Gastrocnemius medialis (tissue), 4 donors: Measurements from ENCODE around the gene ETV6. TPM values are rescaled to one million over a fixed set of nuclear protein-coding genes. Genes with fewer than 3 reads are reported as not detected.

Source experiments
- ATAC-seq, 2 donors: fragments of 150-250 bp; one replicate each; pipeline ENCODE4 v1.9.1; 2016
- DNase-seq, 2 donors: peaks; one replicate each; pipeline ENCODE4 v3.0.0-alpha.2; 2019
- H3K27ac ChIP-seq, 4 donors: fragments of 200-600 bp; sonication (generic); 1 replicate in 1 of 4; 2 replicates in 3 of 4; pipeline ENCODE4 v1.5.1; 2016 to 2018; ENCODE audit warnings: mild to moderate bottlenecking in 2 of 4, moderate library complexity in 1 of 4
- H3K27me3 ChIP-seq, 3 donors: fragments of 200-600 bp; sonication (generic) in 2 of 3; 1 replicate in 1 of 3; 2 replicates in 2 of 3; pipeline versions ENCODE4 v1.5.1 to v1.6.0; 2016 to 2019; ENCODE audit warnings: mild to moderate bottlenecking in 1 of 3, moderate library complexity in 1 of 3
- H3K36me3 ChIP-seq, 2 donors: fragments of 200-600 bp; sonication (generic) in 1 of 2; one replicate each; pipeline ENCODE4 v1.5.1; 2017 to 2018
- H3K4me1 ChIP-seq, 2 donors: fragments of 200-600 bp; sonication (generic) in 1 of 2; one replicate each; pipeline ENCODE4 v1.5.1; 2016 to 2017; ENCODE audit warnings: mild to moderate bottlenecking in 2 of 2
- H3K4me3 ChIP-seq, 4 donors: fragments of 200-600 bp; sonication (generic) in 3 of 4; 1 replicate in 1 of 4; 2 replicates in 3 of 4; pipeline ENCODE4 v1.5.1; 2016 to 2019; ENCODE audit warnings: mild to moderate bottlenecking in 2 of 4
- H3K9me3 ChIP-seq, 3 donors: fragments of 200-600 bp; sonication (generic) in 2 of 3; 1 replicate in 1 of 3; 2 replicates in 2 of 3; pipeline ENCODE4 v1.5.1; 2016 to 2019
- CTCF ChIP-seq, 5 experiments: fragments of 450-650 bp in 3 of 5; fragments of 200-600 bp in 2 of 5; sonication (generic) in 2 of 5; IDR thresholded peaks in 4 of 5; conservative IDR thresholded peaks in 1 of 5; 1 replicate in 4 of 5; 2 replicates in 1 of 5; pipeline ENCODE4 v1.5.1; 2016 to 2019; ENCODE audit warnings: antibody characterized with exemption in 5 of 5, mild to moderate bottlenecking in 3 of 5, moderate library complexity in 3 of 5
- POLR2A ChIP-seq, 2 donors: fragments of 450-650 bp; IDR thresholded peaks; one replicate each; pipeline ENCODE4 v1.6.1; 2017; ENCODE audit warnings: antibody characterized with exemption in 2 of 2, mild to moderate bottlenecking in 2 of 2, moderate library complexity in 2 of 2
- in situ Hi-C, 4 donors: fragments of 200-750 bp; cut with MboI; loops; one replicate each; pipeline versions ENCODE4 v1.15.0 to v1.8.0; 2017; ENCODE audit warnings: low sequenced_read_pairs in 4 of 4
- intact Hi-C: fragments of 100-400 bp; cut with DNase I; formaldehyde crosslinking; loops from one replicate; pipeline ENCODE4 v1.15.1; 2023; ENCODE audit warnings: low total_unique reads
- total RNA-seq, 4 donors: library from RNA; depleted of rRNA; stranded (reverse); fragments of >200 nt; gene quantifications; one replicate each; pipeline versions ENCODE4 v1.1.0 to v1.2.3, GENCODE V29; 2016

ETV6 gene
- total RNA-seq, 4 donors from 2014 or later, result 2.8 to 5.9 (median 3.3) TPM

DNA sequence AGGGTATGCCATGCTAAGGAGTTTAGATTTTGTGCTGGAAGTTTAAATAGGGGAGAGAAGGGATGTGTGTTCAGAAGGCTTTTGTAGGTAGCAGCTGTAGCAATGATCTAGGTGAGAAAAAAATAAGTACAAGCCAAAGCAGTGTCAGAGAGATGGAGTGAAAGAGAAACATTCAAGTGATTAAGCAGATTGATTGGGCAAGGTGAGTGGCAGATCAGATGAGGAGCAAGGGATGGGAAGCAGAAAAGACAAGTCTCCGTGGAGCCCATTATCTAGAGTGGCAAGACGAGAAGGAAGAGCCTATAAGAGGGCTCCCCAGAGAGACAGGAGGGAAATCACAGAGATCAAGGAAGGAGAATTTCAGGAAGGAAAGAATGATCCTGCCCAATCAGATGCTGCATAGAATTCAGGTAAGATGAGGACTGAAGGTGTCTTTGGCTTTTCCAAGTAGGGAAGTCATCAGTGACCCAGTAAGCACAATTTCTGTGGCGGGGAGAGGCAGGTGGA, 133.5 kb downstream of the ETV6 start:
- Histone ChIP-seq H3K36me3 (no peaks in the 10 kb centered on the region), H3K4me3 (no peak overlapping the region), H3K4me1 (peaks cover 52 to 63% of the 10 kb centered on the region in 2 donors), H3K9me3 (no peaks in the 10 kb centered on the region), H3K27me3 (no peaks in the 10 kb centered on the region), H3K27ac (no peak overlapping the region)
- ATAC-seq (no peak), DNase-seq (no peak)
- intact Hi-C loops, result loop anchor here (2.0 to 10.0 kb wide), 2 partner anchors 58 to 482 kb away; partner anchors contain the start of gene LRP6
- in situ Hi-C loops, result loop anchor here in 2 of 4 donors (25.0 kb wide), 2 partner anchors 1071 to 1571 kb away; partner anchors contain the start of genes GABARAPL1 (in 1 of the 2) and YBX3 (in 1 of the 2)
- TF ChIP-seq POLR2A (IDR thresholded peaks at IDR 0.05), result no peak

DNA sequence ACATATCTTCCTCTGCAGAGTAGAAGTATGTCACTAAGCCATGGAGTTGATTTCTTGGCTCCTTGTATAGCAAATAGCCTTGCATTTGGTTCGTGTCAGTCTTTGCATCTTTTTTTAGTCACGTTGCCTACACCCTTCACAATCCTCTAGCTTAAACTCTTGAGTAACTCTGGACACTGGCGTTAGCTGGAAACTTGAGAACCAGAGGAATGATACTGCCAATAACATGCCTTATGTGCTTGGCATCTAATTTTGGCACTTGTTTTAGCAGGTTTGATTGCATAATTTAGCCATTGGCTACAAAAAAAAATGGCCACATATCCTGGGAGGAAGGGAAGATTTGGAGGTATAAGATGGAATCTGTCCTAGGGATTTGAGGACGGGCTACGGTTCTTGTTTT, 136.2 kb downstream of the ETV6 start:
- peaks cover 28 to 40% of the 10 kb centered on the region in 2 donors for H3K4me1 ChIP-seq
- in situ Hi-C loops (loop anchor here in 2 of 4 donors (25.0 kb wide), 2 partner anchors 1073 to 1573 kb away; partner anchors contain the start of genes GABARAPL1 (in 1 of the 2) and YBX3 (in 1 of the 2)), intact Hi-C loops (loop anchor here (5.0 to 10.0 kb wide), 3 partner anchors 479 to 1573 kb away; partner anchors contain the start of genes GABARAPL1, LRP6 and YBX3)
- peak; percentile 55 to 68 for DNase-seq
- peak; percentile 97 for ATAC-seq
- no peak overlapping the region for H3K4me3 ChIP-seq
- no peaks in the 10 kb centered on the region for H3K9me3 ChIP-seq
- no peaks in the 10 kb centered on the region for H3K27me3 ChIP-seq
- TF ChIP-seq CTCF (IDR thresholded peaks at IDR 0.05 in 4 of 5, conservative IDR thresholded peaks at IDR 0.05 in 1 of 5) (no peak), POLR2A (IDR thresholded peaks at IDR 0.05) (no peak)
- peak overlapping the region; percentile 80 to 86 (median 84) for H3K27ac ChIP-seq
- no peaks in the 10 kb centered on the region for H3K36me3 ChIP-seq

- TF ChIP-seq CTCF (IDR thresholded peaks at IDR 0.05 in 4 of 5, conservative IDR thresholded peaks at IDR 0.05 in 1 of 5), result no peak
- TF ChIP-seq POLR2A (IDR thresholded peaks at IDR 0.05), result no peak
- intact Hi-C loops (loop anchor here (5.0 to 10.0 kb wide), 3 partner anchors 478 to 1575 kb away; partner anchors contain the start of genes GABARAPL1, LRP6 and YBX3), in situ Hi-C loops (loop anchor here in 2 of 4 donors (25.0 kb wide), 2 partner anchors 1075 to 1575 kb away; partner anchors contain the start of genes GABARAPL1 (in 1 of the 2) and YBX3 (in 1 of the 2))
- no peak for DNase-seq
- peak overlapping the region; percentile 80 to 86 (median 84) for H3K27ac ChIP-seq
- H3K4me1 ChIP-seq, result peaks cover 32 to 37% of the 10 kb centered on the region in 2 donors
- no peaks in the 10 kb centered on the region for H3K36me3 ChIP-seq
- no peaks in the 10 kb centered on the region for H3K27me3 ChIP-seq
- peak; percentile 53 to 55 for ATAC-seq
- no peaks in the 10 kb centered on the region for H3K9me3 ChIP-seq
- no peak overlapping the region for H3K4me3 ChIP-seq
These were observed 137.3 kb downstream of the ETV6 start for GRCh38 chr12:11786638-11787365.

DNA sequence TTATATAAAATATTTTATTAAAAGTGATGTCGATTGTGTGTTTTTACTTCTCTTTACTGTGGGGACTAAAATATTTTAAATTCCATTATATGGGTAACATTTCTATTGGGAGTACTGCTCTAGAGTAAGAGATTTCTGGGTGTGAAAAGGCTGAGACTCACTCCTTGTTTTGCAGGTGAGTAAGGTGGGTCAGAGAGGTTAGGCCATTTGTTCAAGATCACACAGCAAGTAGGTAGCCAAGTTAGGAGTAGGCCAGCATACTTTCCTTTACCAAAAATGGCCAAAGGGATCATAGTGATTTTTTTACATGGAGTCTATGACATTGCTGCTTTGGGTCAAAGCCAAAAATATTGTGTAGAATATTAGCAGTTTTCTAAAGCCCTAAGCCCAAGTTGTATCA, 138.0 kb downstream of the ETV6 start:
- Histone ChIP-seq H3K9me3 (no peaks in the 10 kb centered on the region), H3K36me3 (no peaks in the 10 kb centered on the region), H3K4me3 (no peak overlapping the region), H3K27me3 (no peaks in the 10 kb centered on the region), H3K4me1 (peaks cover 36 to 38% of the 10 kb centered on the region in 2 donors), H3K27ac (peak overlapping the region; percentile 80 to 86 (median 84))
- in situ Hi-C loops, result loop anchor here in 2 of 4 donors (25.0 kb wide), 2 partner anchors 1075 to 1575 kb away; partner anchors contain the start of genes GABARAPL1 (in 1 of the 2) and YBX3 (in 1 of the 2)
- ATAC-seq (no peak), DNase-seq (no peak)
- TF ChIP-seq CTCF (IDR thresholded peaks at IDR 0.05 in 4 of 5, conservative IDR thresholded peaks at IDR 0.05 in 1 of 5) (no peak), POLR2A (IDR thresholded peaks at IDR 0.05) (no peak)
- intact Hi-C loops, result loop anchor here (5.0 to 10.0 kb wide), 3 partner anchors 477 to 1575 kb away; partner anchors contain the start of genes GABARAPL1, LRP6 and YBX3
